BJ (cell line): Measurements from ENCODE around the gene ASB1. TPM values are rescaled to one million over a fixed set of nuclear protein-coding genes. Genes with fewer than 3 reads are reported as not detected.
"Not testable (repeated sequence)": the region's sequence is repeated elsewhere in the genome, so short reads cannot be mapped to it uniquely, and the experiment has no call there.

Experiments
- CTCF ChIA-PET: fragments of 350-600 bp; formaldehyde crosslinking; extraction: SDS; loops from one replicate; lab custom pipeline; 2021; ENCODE audit warnings: antibody characterized with exemption, inconsistent platforms; lab: Yijun Ruan, JAX
- POLR2A ChIA-PET: fragments of 300-600 bp; sonication (Branson Sonifier 250); formaldehyde crosslinking; extraction: SDS; loops from one replicate; lab custom pipeline; 2021; ENCODE audit warnings: antibody characterized with exemption; lab: Charles Lee
- DNase-seq: peaks from one replicate; pipeline ENCODE4 v3.0.0-alpha.2; 2011; ENCODE audit warnings: low read depth
- H3K27me3 ChIP-seq: 2 replicates; pipeline ENCODE4 v1.6.0; 2011; ENCODE audit warnings: low read length; ENCODE audit not compliant: control insufficient read depth, insufficient read depth
- H3K36me3 ChIP-seq: 2 replicates; pipeline ENCODE4 v1.5.1; 2011; ENCODE audit warnings: low read length; ENCODE audit not compliant: control insufficient read depth, insufficient read depth
- H3K4me3 ChIP-seq: 2 replicates; pipeline ENCODE4 v1.5.1; 2011; ENCODE audit warnings: low read depth, mild to moderate bottlenecking, control low read depth, low read length
- CTCF ChIP-seq: IDR thresholded peaks from 2 replicates; pipeline ENCODE4 v1.5.1; 2011; ENCODE audit warnings: low read depth, mild to moderate bottlenecking, control low read depth, inconsistent platforms, low read length, moderate library complexity; ENCODE audit not compliant: insufficient read depth
- polyA plus RNA-seq: library from polyadenylated mRNA; depleted of rRNA; stranded (reverse); fragments of >200 nt; gene quantifications from 2 replicates; pipeline ENCODE4 v1.2.3, GENCODE V29; 2011

The ASB1 gene
- polyA plus RNA-seq, 1 experiment = 33.4 TPM

GRCh38 chr2:238404406-238405216, 22.1 kb upstream of the ASB1 start:
- CTCF ChIA-PET = interaction anchor here (1.4 kb wide), 1 partner anchor 25 kb away, joined by 3 read pairs; no protein-coding TSS in a partner anchor

GRCh38 chr2:238405217-238405555, 21.5 kb upstream of the ASB1 start:
- H3K4me3 ChIP-seq, POLR2A ChIA-PET, H3K36me3 ChIP-seq, H3K27me3 ChIP-seq, DNase-seq: not testable (repeated sequence)
- CTCF ChIA-PET = interaction anchor here (1.4 kb wide), 1 partner anchor 26 kb away, joined by 3 read pairs; no protein-coding TSS in a partner anchor

More at GRCh38 chr2:238404406-238405216, 22.1 kb upstream of the ASB1 start:
- POLR2A ChIA-PET = no interaction called here
- no peaks in the 10 kb centered on the region for H3K27me3 ChIP-seq
- H3K36me3 ChIP-seq = peaks cover 2% of the 10 kb centered on the region
- DNase-seq = no peak
- no peak for TF ChIP-seq CTCF
- H3K4me3 ChIP-seq = no peak overlapping the region

GRCh38 chr2:238406221-238406997, 20.3 kb upstream of the ASB1 start:
- Histone ChIP-seq H3K4me3 (no peak overlapping the region), H3K36me3 (peaks cover 3% of the 10 kb centered on the region), H3K27me3 (no peaks in the 10 kb centered on the region)
- POLR2A ChIA-PET = interaction anchor here (0.5 kb wide), 1 partner anchor 58 kb away, joined by 3 read pairs; no protein-coding TSS in a partner anchor
- CTCF ChIA-PET = interaction anchor here (1.1 kb wide), 1 partner anchor 53 kb away, joined by 3 read pairs; no protein-coding TSS in a partner anchor
- TF ChIP-seq CTCF = no peak
- no peak for DNase-seq

- ChIA-PET CTCF (interaction anchor here (1.1 kb wide), 1 partner anchor 53 kb away, joined by 3 read pairs; no protein-coding TSS in a partner anchor), POLR2A (interaction anchor here (0.5 kb wide), 1 partner anchor 58 kb away, joined by 3 read pairs; no protein-coding TSS in a partner anchor)
- H3K27me3 ChIP-seq = no peaks in the 10 kb centered on the region
- DNase-seq = no peak
- H3K36me3 ChIP-seq = peaks cover 1% of the 10 kb centered on the region; the same call in 1 of the 2 replicates
- no peak for TF ChIP-seq CTCF
- no peak overlapping the region for H3K4me3 ChIP-seq
Observed at GRCh38 chr2:238406998-238407285, 19.8 kb upstream of the ASB1 start.

GRCh38 chr2:238407566-238407965, 19.2 kb upstream of the ASB1 start:
- ChIA-PET CTCF (no interaction called here), POLR2A (no interaction called here)
- no peak for TF ChIP-seq CTCF
- no peak overlapping the region for H3K4me3 ChIP-seq
- no peaks in the 10 kb centered on the region for H3K27me3 ChIP-seq
- H3K36me3 ChIP-seq = peaks cover 1% of the 10 kb centered on the region; the same call in 1 of the 2 replicates
- no peak for DNase-seq
